Neural cell (in vitro differentiated cells): Measurements from ENCODE around the gene NFIA. TPM values are rescaled to one million over a fixed set of nuclear protein-coding genes. Genes with fewer than 3 reads are reported as not detected.

Source experiments
- H2AFZ ChIP-seq: fragments of 200-600, 300-800 bp; sonication (generic), shearing (Covaris generic); 2 replicates; pipeline ENCODE4 v1.6.0; 2014; ENCODE audit warnings: low read depth, mild to moderate bottlenecking, antibody characterized with exemption, low read length, moderate library complexity
- H3F3A ChIP-seq: fragments of 200-600 bp; shearing (Covaris generic); 2 replicates; pipeline ENCODE4 v1.6.1; 2016; ENCODE audit warnings: mild to moderate bottlenecking, moderate library complexity, mixed read lengths, antibody characterized with exemption, low read length; ENCODE audit not compliant: insufficient read depth, poor library complexity, severe bottlenecking
- H3K27ac ChIP-seq: fragments of 200-600, 300-800 bp; sonication (generic), shearing (Covaris generic); 2 replicates; pipeline ENCODE4 v1.5.1; 2014; ENCODE audit warnings: mild to moderate bottlenecking, low read length, moderate library complexity
- H3K27me3 ChIP-seq: fragments of 300-800, 200-600 bp; sonication (generic), shearing (Covaris generic); 2 replicates; pipeline ENCODE4 v1.6.0; 2014; ENCODE audit warnings: mild to moderate bottlenecking, low read depth, low read length, moderate library complexity; ENCODE audit not compliant: insufficient read depth
- H3K36me3 ChIP-seq: fragments of 300-800, 200-600 bp; sonication (generic), shearing (Covaris generic); 2 replicates; pipeline ENCODE4 v1.5.1; 2014; ENCODE audit warnings: mild to moderate bottlenecking, antibody characterized with exemption, low read length, moderate library complexity; ENCODE audit not compliant: insufficient read depth
- H3K4me2 ChIP-seq: fragments of 300-800, 200-600 bp; sonication (generic), shearing (Covaris generic); 2 replicates; pipeline ENCODE4 v1.6.0; 2014; ENCODE audit warnings: mild to moderate bottlenecking, low read length
- H3K4me3 ChIP-seq: fragments of 300-800, 200-600 bp; sonication (generic), shearing (Covaris generic); 2 replicates; pipeline ENCODE4 v1.5.1; 2014; ENCODE audit warnings: mild to moderate bottlenecking, low read length, moderate library complexity
- H3K79me2 ChIP-seq: fragments of 200-600 bp; shearing (Covaris generic); replicated peaks from 2 replicates; pipeline ENCODE4 v1.6.0; 2014; ENCODE audit warnings: mild to moderate bottlenecking, low read length, moderate library complexity; ENCODE audit not compliant: insufficient read depth
- H3K9ac ChIP-seq: fragments of 300-800, 200-600 bp; sonication (generic), shearing (Covaris generic); 2 replicates; pipeline ENCODE4 v1.6.1; 2016; ENCODE audit warnings: mild to moderate bottlenecking, low read length, mixed read lengths
- H3K9me2 ChIP-seq: fragments of 200-600 bp; shearing (Covaris generic); 2 replicates; pipeline ENCODE4 v1.6.1; 2016; ENCODE audit warnings: mild to moderate bottlenecking, low read length, mixed read lengths; ENCODE audit not compliant: insufficient read depth
- H3K9me3 ChIP-seq: fragments of 200-600, 300-800 bp; sonication (generic), shearing (Covaris generic); 2 replicates; pipeline ENCODE4 v1.6.1; 2016; ENCODE audit warnings: mild to moderate bottlenecking, mixed run types, low read length, moderate library complexity, mixed read lengths
- H4K20me1 ChIP-seq: fragments of 200-600 bp; shearing (Covaris generic); 2 replicates; pipeline ENCODE4 v1.6.1; 2016; ENCODE audit warnings: mild to moderate bottlenecking, mixed run types; ENCODE audit not compliant: insufficient read depth
- EP300 ChIP-seq: fragments of 450-650 bp; conservative IDR thresholded peaks from 2 replicates; pipeline ENCODE4 v1.6.1; 2014; ENCODE audit warnings: antibody characterized with exemption, mild to moderate bottlenecking, moderate library complexity; ENCODE audit not compliant: poor library complexity, severe bottlenecking
- EZH2 ChIP-seq: fragments of 200-600, 300-800 bp; shearing (Covaris generic), sonication (generic); IDR thresholded peaks from 2 replicates; pipeline ENCODE4 v1.6.1; 2014; ENCODE audit warnings: antibody characterized with exemption, low read length, borderline replicate concordance, mild to moderate bottlenecking; ENCODE audit not compliant: insufficient read depth, poor library complexity, severe bottlenecking
- MXI1 ChIP-seq: fragments of 450-650 bp; conservative IDR thresholded peaks from 2 replicates; pipeline ENCODE4 v1.6.1; 2014; ENCODE audit warnings: antibody characterized with exemption, mild to moderate bottlenecking; ENCODE audit not compliant: poor library complexity, severe bottlenecking
- POLR2AphosphoS5 ChIP-seq: IDR thresholded peaks from 2 replicates; pipeline ENCODE4 v1.6.1; 2012
- SMC3 ChIP-seq: fragments of 450-650 bp; conservative IDR thresholded peaks from 2 replicates; pipeline ENCODE4 v1.6.1; 2014; ENCODE audit warnings: antibody characterized with exemption, mild to moderate bottlenecking, moderate library complexity; ENCODE audit not compliant: poor library complexity
- TAF1 ChIP-seq: IDR thresholded peaks from 2 replicates; pipeline ENCODE4 v1.6.1; 2012; ENCODE audit warnings: low read depth
- polyA plus RNA-seq: library from polyadenylated mRNA; depleted of rRNA; stranded (reverse); fragments of >200 nt; gene quantifications from 2 replicates; pipeline ENCODE4 v1.2.3, GENCODE V29; 2014
- TF ChIP-seq, protein P1 (sequence below): IDR thresholded peaks from 2 replicates; pipeline ENCODE4 v1.6.1; 2012; ENCODE audit warnings: borderline replicate concordance
- TF ChIP-seq, protein P2 (sequence below): fragments of 450-650 bp; IDR thresholded peaks from 2 replicates; pipeline ENCODE4 v1.5.1; 2014; ENCODE audit warnings: antibody characterized with exemption, mild to moderate bottlenecking, moderate library complexity; ENCODE audit not compliant: poor library complexity, severe bottlenecking

The NFIA gene
- polyA plus RNA-seq, 1 donor from 2014 or later, result 0.47 TPM

DNA sequence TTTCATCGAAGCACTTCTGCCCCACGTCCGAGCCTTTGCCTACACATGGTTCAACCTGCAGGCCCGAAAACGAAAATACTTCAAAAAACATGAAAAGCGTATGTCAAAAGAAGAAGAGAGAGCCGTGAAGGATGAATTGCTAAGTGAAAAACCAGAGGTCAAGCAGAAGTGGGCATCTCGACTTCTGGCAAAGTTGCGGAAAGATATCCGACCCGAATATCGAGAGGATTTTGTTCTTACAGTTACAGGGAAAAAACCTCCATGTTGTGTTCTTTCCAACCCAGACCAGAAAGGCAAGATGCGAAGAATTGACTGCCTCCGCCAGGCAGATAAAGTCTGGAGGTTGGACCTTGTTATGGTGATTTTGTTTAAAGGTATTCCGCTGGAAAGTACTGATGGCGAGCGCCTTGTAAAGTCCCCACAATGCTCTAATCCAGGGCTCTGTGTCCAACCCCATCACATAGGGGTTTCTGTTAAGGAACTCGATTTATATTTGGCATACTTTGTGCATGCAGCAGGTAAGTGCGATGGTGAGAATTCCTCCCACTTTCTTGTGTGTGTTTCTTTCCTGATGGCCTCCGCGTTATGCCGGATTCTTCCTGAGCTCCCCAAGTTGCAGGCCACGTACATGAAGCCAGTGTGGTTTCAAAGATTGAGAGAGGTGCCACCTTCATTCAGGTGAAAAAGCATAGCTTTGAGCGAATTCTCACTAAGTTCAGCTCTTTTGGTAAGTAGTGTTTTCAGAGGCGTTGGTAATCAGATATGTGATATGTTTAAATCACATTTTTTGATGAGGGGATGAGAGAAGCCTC lies 6.0 kb downstream of the NFIA start:
- Histone ChIP-seq H2AFZ (no peak overlapping the region), H3K9ac (no peak overlapping the region), H4K20me1 (no peaks in the 10 kb centered on the region), H3K4me3 (no peak overlapping the region), H3K9me2 (no peaks in the 10 kb centered on the region), H3K27me3 (peaks cover 47% of the 10 kb centered on the region), H3K36me3 (no peaks in the 10 kb centered on the region), H3K27ac (no peak overlapping the region), H3K9me3 (no peaks in the 10 kb centered on the region), H3F3A (no peaks in the 10 kb centered on the region), H3K4me2 (no peak overlapping the region), H3K79me2 (no peaks in the 10 kb centered on the region)
- TF ChIP-seq, protein P1, sequence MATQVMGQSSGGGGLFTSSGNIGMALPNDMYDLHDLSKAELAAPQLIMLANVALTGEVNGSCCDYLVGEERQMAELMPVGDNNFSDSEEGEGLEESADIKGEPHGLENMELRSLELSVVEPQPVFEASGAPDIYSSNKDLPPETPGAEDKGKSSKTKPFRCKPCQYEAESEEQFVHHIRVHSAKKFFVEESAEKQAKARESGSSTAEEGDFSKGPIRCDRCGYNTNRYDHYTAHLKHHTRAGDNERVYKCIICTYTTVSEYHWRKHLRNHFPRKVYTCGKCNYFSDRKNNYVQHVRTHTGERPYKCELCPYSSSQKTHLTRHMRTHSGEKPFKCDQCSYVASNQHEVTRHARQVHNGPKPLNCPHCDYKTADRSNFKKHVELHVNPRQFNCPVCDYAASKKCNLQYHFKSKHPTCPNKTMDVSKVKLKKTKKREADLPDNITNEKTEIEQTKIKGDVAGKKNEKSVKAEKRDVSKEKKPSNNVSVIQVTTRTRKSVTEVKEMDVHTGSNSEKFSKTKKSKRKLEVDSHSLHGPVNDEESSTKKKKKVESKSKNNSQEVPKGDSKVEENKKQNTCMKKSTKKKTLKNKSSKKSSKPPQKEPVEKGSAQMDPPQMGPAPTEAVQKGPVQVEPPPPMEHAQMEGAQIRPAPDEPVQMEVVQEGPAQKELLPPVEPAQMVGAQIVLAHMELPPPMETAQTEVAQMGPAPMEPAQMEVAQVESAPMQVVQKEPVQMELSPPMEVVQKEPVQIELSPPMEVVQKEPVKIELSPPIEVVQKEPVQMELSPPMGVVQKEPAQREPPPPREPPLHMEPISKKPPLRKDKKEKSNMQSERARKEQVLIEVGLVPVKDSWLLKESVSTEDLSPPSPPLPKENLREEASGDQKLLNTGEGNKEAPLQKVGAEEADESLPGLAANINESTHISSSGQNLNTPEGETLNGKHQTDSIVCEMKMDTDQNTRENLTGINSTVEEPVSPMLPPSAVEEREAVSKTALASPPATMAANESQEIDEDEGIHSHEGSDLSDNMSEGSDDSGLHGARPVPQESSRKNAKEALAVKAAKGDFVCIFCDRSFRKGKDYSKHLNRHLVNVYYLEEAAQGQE, result no peak
- no peak for TF ChIP-seq MXI1
- no peak for TF ChIP-seq EZH2
- TF ChIP-seq, protein P2, sequence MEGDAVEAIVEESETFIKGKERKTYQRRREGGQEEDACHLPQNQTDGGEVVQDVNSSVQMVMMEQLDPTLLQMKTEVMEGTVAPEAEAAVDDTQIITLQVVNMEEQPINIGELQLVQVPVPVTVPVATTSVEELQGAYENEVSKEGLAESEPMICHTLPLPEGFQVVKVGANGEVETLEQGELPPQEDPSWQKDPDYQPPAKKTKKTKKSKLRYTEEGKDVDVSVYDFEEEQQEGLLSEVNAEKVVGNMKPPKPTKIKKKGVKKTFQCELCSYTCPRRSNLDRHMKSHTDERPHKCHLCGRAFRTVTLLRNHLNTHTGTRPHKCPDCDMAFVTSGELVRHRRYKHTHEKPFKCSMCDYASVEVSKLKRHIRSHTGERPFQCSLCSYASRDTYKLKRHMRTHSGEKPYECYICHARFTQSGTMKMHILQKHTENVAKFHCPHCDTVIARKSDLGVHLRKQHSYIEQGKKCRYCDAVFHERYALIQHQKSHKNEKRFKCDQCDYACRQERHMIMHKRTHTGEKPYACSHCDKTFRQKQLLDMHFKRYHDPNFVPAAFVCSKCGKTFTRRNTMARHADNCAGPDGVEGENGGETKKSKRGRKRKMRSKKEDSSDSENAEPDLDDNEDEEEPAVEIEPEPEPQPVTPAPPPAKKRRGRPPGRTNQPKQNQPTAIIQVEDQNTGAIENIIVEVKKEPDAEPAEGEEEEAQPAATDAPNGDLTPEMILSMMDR, result no peak
- no peak for TF ChIP-seq EP300
- TF ChIP-seq POLR2AphosphoS5, result no peak
- no peak for TF ChIP-seq TAF1
- TF ChIP-seq SMC3, result no peak

DNA sequence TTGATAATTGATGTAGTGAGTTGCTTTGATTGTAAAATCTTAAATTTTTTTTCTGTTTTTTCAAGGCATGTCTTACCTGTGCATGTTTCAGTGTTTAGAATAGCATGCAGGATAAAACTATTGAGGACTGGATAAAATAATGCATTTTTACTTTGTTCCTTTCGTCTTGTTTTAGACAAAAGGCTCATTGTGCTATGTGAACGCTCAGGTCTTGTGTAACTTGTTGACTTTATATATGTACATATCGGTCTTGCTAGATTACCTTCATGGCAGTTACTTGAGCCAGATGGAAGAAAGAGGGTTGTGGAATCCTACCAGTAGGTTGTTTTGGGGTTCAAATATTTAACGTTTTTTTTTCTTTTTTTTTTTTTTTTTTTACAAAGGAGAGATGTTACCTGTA lies 7.0 kb downstream of the NFIA start:
- Histone ChIP-seq H3K4me3 (no peak overlapping the region), H3K9me2 (no peaks in the 10 kb centered on the region), H4K20me1 (no peaks in the 10 kb centered on the region), H3K27ac (no peak overlapping the region), H3K4me2 (no peak overlapping the region), H3K36me3 (no peaks in the 10 kb centered on the region), H3K79me2 (no peaks in the 10 kb centered on the region), H3K27me3 (peaks cover 38% of the 10 kb centered on the region), H3F3A (no peaks in the 10 kb centered on the region), H3K9me3 (no peaks in the 10 kb centered on the region), H2AFZ (no peak overlapping the region), H3K9ac (no peak overlapping the region)
- no peak for TF ChIP-seq EP300
- TF ChIP-seq, protein P1, result no peak
- TF ChIP-seq EZH2, result no peak
- TF ChIP-seq SMC3, result no peak
- TF ChIP-seq, protein P2, result no peak
